Dedifferentiated amniotic fluid mesenchymal stem cell (primary cell): Measurements from ENCODE around the gene DENND1A.

Experiments
- DNase-seq: peaks from one replicate; pipeline ENCODE4 v3.0.0-alpha.2; 2016; ENCODE audit errors: extremely low spot score

DENND1A gene

GRCh38 chr9:123358181-123358905, 571.6 kb downstream of the DENND1A start:
- no peak for DNase-seq

GRCh38 chr9:123357743-123358059, 572.2 kb downstream of the DENND1A start:
- DNase-seq: no peak

- no peak for DNase-seq
Measured at GRCh38 chr9:123356851-123357742, 572.8 kb downstream of the DENND1A start.

GRCh38 chr9:123355761-123356431, 574.0 kb downstream of the DENND1A start, which contains the start of gene CRB2:
Gene CRB2, plus strand, starts transcription at chr9:123356197. Its CDS starts 64 bp downstream, at chr9:123356261.
- no peak for DNase-seq

GRCh38 chr9:123354806-123355508, 575.0 kb downstream of the DENND1A start:
- no peak for DNase-seq

- DNase-seq: no peak
Measured at GRCh38 chr9:123353984-123354591, 575.8 kb downstream of the DENND1A start.

- no peak for DNase-seq
Measured at GRCh38 chr9:123353041-123353440, 576.9 kb downstream of the DENND1A start.

GRCh38 chr9:123350590-123351310, 579.2 kb downstream of the DENND1A start:
- no peak for DNase-seq

- DNase-seq: peak; percentile 65
Measured at GRCh38 chr9:123349691-123350480, 580.0 kb downstream of the DENND1A start.

GRCh38 chr9:123349033-123349432, 580.9 kb downstream of the DENND1A start:
- DNase-seq: no peak

- no peak for DNase-seq
Measured at GRCh38 chr9:123348317-123348992, 581.5 kb downstream of the DENND1A start.

- no peak for DNase-seq
Measured at GRCh38 chr9:123347289-123348060, 582.5 kb downstream of the DENND1A start.

- DNase-seq: no peak
Measured at GRCh38 chr9:123346826-123347225, 583.1 kb downstream of the DENND1A start.

- no peak for DNase-seq
Measured at GRCh38 chr9:123346026-123346425, 583.9 kb downstream of the DENND1A start.

- no peak for DNase-seq
Measured at GRCh38 chr9:123345567-123345955, 584.4 kb downstream of the DENND1A start.

GRCh38 chr9:123344192-123344949, 585.6 kb downstream of the DENND1A start:
- no peak for DNase-seq

GRCh38 chr9:123343443-123344191, 586.3 kb downstream of the DENND1A start:
- DNase-seq: no peak
